ENCODE data around the gene CNTN5. TPM values are rescaled to one million over a fixed set of nuclear protein-coding genes. Genes with fewer than 3 reads are reported as not detected.
A peak's percentile ranks its signal among the peaks of the same experiment; 100 is the strongest.
"Not testable (repeated sequence)": the region's sequence is repeated elsewhere in the genome, so short reads cannot be mapped to it uniquely, and the experiment has no call there.

CNTN5 gene
- total RNA-seq, 2 donors from 2014 or later: 0.85 to 4.2 TPM

GRCh38 chr11:99275521-99275920 lies 254.8 kb downstream of the CNTN5 start:
- H3K4me3 ChIP-seq: no peak overlapping the region
- no peaks in the 10 kb centered on the region for H3K9me3 ChIP-seq
- no peak for DNase-seq (ENCODE audit: low spot score)
- H3K27me3 ChIP-seq (replicated peaks; ENCODE audit: insufficient read depth): no peaks in the 10 kb centered on the region
- no peak for TF ChIP-seq CTCF (IDR thresholded peaks at IDR 0.05)
- no peaks in the 10 kb centered on the region for H3K36me3 ChIP-seq
- peaks cover 0 to 15% of the 10 kb centered on the region in 2 donors for H3K4me1 ChIP-seq (ENCODE audit: control insufficient read depth in 1 of 2, low read depth in 2 of 2)
- H3K27ac ChIP-seq: no peak overlapping the region
- no peak for ATAC-seq (ENCODE audit: insufficient number of reproducible peaks, low FRiP score, low read depth)

GRCh38 chr11:99277281-99277680 lies 256.5 kb downstream of the CNTN5 start:
- Histone ChIP-seq H3K9me3 (no peaks in the 10 kb centered on the region), H3K36me3 (no peaks in the 10 kb centered on the region), H3K4me3 (no peak overlapping the region), H3K27ac (peak overlapping the region in 1 of 2 donors; percentile 47), H3K27me3 (replicated peaks; ENCODE audit: insufficient read depth) (no peaks in the 10 kb centered on the region), H3K4me1 (ENCODE audit: control insufficient read depth in 1 of 2, low read depth in 2 of 2) (peaks cover 0 to 15% of the 10 kb centered on the region in 2 donors)
- TF ChIP-seq CTCF (IDR thresholded peaks at IDR 0.05): no peak
- ATAC-seq (ENCODE audit: insufficient number of reproducible peaks, low FRiP score, low read depth): no peak
- no peak for DNase-seq (ENCODE audit: low spot score)

GRCh38 chr11:99279266-99279665 lies 258.5 kb downstream of the CNTN5 start:
- TF ChIP-seq CTCF (IDR thresholded peaks at IDR 0.05): no peak

GRCh38 chr11:99281331-99281730 lies 260.6 kb downstream of the CNTN5 start:
- Histone ChIP-seq H3K4me3 (no peak overlapping the region), H3K27ac (no peak overlapping the region), H3K4me1 (ENCODE audit: control insufficient read depth in 1 of 2, low read depth in 2 of 2) (peaks cover 0 to 15% of the 10 kb centered on the region in 2 donors), H3K9me3 (no peaks in the 10 kb centered on the region), H3K27me3 (replicated peaks; ENCODE audit: insufficient read depth) (no peaks in the 10 kb centered on the region), H3K36me3 (no peaks in the 10 kb centered on the region)
- ATAC-seq (ENCODE audit: insufficient number of reproducible peaks, low FRiP score, low read depth) (no peak), DNase-seq (ENCODE audit: low spot score) (no peak)
- no peak for TF ChIP-seq CTCF (IDR thresholded peaks at IDR 0.05)

More at GRCh38 chr11:99279266-99279665, 258.5 kb downstream of the CNTN5 start:
- no peak for ATAC-seq (ENCODE audit: insufficient number of reproducible peaks, low FRiP score, low read depth)
- Histone ChIP-seq H3K9me3 (no peaks in the 10 kb centered on the region), H3K4me3 (no peak overlapping the region), H3K27ac (no peak overlapping the region), H3K4me1 (ENCODE audit: control insufficient read depth in 1 of 2, low read depth in 2 of 2) (peaks cover 0 to 15% of the 10 kb centered on the region in 2 donors), H3K27me3 (replicated peaks; ENCODE audit: insufficient read depth) (no peaks in the 10 kb centered on the region), H3K36me3 (no peaks in the 10 kb centered on the region)
- no peak for DNase-seq (ENCODE audit: low spot score)

- not testable (repeated sequence) for H3K36me3 ChIP-seq; ATAC-seq (ENCODE audit: insufficient number of reproducible peaks, low FRiP score, low read depth); H3K9me3 ChIP-seq; DNase-seq (ENCODE audit: low spot score); H3K27me3 ChIP-seq (replicated peaks; ENCODE audit: insufficient read depth); H3K27ac ChIP-seq; H3K4me1 ChIP-seq (ENCODE audit: control insufficient read depth in 1 of 2, low read depth in 2 of 2); H3K4me3 ChIP-seq
Measured at GRCh38 chr11:99297925-99298324, 277.2 kb downstream of the CNTN5 start.

- H3K4me1 ChIP-seq (ENCODE audit: control insufficient read depth in 1 of 2, low read depth in 2 of 2): no peaks in the 10 kb centered on the region
- H3K27ac ChIP-seq: no peak overlapping the region
- no peak overlapping the region for H3K4me3 ChIP-seq
- no peak for TF ChIP-seq CTCF (IDR thresholded peaks at IDR 0.05)
- H3K36me3 ChIP-seq: no peaks in the 10 kb centered on the region
- no peak for ATAC-seq (ENCODE audit: insufficient number of reproducible peaks, low FRiP score, low read depth)
- no peaks in the 10 kb centered on the region for H3K9me3 ChIP-seq
- DNase-seq (ENCODE audit: low spot score): no peak
- H3K27me3 ChIP-seq (replicated peaks; ENCODE audit: insufficient read depth): no peaks in the 10 kb centered on the region
Measured at GRCh38 chr11:99307510-99308088, 286.9 kb downstream of the CNTN5 start.

All from thoracic aorta (tissue), 2 donors.